ENCODE measurements around the gene PLEKHG4B.
A peak's percentile ranks its signal among the peaks of the same experiment; 100 is the strongest.

The PLEKHG4B gene

DNA sequence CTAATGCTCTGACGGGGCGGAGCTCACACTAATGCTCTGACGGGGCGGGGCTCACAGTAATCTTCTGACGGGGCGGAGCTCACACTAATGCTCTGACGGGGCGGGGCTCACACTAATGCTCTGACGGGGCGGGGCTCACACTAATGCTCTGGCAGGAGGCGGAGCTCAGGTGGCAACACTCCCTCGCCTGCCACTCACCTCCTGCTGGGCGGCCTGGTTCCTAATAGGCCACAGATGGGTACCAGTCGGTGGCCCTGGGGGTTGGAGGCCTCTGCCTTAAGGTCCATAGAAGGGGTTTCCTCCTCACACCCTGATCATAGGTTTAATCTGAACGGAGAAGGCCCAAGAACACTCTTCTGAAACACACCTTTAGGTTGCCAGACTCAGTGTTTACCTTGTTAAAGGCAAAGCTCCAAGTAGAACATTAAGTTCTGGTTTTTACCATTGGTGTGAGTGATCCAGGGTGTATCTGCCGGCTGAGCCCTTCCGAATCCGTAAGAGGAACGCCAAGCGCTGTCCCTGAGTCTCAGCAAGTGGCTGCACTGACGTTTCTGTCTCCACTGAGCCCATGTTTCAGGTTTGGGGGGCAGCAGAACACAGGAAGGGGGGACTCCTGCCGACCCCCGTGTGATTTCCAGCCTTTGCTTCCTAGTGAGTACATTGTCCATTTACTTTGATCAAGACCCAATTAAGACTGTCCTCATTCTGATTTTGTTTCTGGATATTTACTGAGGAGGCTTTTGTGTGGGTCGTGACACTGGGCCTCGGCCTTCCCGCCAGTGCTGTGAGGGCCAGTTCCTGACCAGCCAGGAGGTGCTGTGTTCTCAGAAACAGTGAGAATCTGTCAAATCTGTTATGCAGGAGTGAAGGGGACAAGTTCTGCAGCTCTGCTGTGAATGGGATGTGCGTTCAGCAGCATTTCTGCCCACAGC, 74.7 kb downstream of the PLEKHG4B start:
- TF ChIP-seq CTCF (conservative IDR thresholded peaks at IDR 0.05; ENCODE audit: low read depth, low read length) = no peak
- DNase-seq (ENCODE audit: low read depth) = no peak
- no peak overlapping the region for H3K4me3 ChIP-seq (ENCODE audit: low read length)

DNA sequence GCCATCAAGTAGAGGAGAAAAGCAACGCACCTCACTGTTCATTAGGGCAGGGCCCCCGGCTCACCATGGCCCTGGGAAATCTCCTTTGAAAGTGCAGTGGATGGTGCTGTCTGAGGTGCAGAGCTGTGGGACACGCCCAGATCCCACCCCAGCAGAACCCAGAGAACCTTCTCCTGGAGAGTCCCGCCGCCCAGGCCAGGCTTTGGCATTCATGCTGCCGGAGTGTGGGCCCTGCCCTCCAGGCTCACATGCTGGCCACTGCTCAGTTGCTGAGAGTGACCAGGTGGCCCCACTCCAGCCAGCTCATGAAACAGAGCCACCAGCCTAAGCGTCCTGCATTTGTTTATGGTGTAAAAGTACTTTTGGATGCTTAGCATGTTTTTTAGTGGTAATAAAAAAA, 75.5 kb downstream of the PLEKHG4B start:
- H3K4me3 ChIP-seq (ENCODE audit: low read length) = no peak overlapping the region
- no peak for TF ChIP-seq CTCF (conservative IDR thresholded peaks at IDR 0.05; ENCODE audit: low read depth, low read length)
- no peak for DNase-seq (ENCODE audit: low read depth)

DNA sequence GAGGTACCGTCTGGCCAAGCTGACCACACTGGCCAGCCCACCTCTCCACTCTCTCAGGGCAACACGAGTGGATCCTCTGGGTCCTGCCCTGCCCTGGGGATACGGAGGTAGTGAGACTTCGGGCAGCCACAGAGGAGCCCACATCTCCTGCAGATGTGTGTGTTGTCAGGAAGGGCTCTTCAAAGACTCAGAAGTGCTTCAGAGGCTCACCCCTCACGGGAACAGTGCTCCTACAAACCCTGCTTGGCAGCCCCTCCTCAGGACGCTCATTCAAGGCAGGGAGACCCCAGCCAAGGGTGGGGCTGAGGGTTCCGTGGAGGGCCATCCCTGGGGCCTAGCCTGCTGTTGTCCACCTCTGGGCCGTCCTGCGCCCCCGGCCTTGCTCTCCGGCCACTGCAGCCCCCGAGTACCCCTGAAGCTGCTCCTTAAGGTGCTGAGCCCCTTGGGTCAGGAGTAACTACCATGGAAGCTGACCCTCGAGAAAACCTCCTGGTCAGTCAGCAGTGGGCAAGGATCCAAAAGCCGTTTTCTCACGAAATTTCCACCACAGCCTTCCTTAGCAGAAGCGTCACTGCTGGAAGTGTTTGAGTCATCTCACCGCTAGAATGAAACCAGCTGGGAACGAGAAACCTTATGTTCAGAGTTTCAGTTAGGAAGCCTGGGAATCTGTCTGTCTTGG, 76.2 kb downstream of the PLEKHG4B start:
- DNase-seq (ENCODE audit: low read depth) = peak; percentile 16
- TF ChIP-seq CTCF (conservative IDR thresholded peaks at IDR 0.05; ENCODE audit: low read depth, low read length) = no peak
- H3K4me3 ChIP-seq (ENCODE audit: low read length) = no peak overlapping the region

DNA sequence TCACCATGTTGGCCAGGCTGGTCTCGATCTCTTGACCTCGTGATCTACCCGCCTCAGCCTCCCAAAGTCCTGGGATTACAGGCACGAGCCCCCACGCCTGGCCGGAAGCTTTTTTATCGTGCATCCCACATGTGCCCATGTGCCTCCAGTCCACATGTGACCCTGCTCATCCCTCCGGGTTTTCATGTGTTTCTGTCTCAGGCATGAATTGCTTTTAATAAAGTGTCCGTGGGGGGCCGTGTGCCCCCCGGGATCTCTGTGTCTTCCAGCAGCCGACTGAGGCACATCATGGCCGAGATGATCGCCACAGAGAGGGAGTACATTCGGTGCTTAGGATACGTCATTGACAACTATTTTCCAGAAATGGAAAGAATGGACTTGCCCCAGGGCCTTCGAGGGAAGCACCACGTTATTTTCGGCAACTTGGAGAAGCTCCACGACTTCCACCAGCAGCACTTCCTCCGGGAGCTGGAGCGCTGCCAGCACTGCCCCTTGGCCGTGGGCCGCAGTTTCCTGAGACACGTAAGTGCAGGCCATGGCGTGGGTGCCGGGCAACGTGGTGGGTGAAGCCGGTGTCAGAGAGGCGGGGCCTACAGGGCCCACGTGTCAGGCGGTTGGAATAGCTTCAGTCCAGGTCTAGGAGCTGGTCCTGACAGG, 77.2 kb downstream of the PLEKHG4B start:
- no peak overlapping the region for H3K4me3 ChIP-seq (ENCODE audit: low read length)
- DNase-seq (ENCODE audit: low read depth) = no peak
- TF ChIP-seq CTCF (conservative IDR thresholded peaks at IDR 0.05; ENCODE audit: low read depth, low read length) = no peak

DNA sequence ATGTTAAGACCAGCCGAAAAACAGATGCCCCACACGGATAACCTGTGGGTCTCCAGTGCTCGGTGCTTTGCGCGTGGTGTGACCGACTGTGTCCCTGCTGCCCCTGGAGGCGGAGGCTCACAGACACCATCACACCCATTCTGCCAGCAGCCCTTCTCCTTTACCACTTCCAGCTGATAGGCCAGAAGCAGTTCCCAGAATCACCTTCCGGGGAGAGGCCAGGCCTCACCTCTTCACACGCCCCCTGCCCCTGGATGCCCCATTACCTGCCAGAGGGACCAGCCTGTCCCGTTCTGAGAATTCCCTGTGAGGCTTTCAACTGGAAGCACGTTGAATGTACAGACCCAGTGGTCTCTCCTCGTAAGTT, 77.7 kb downstream of the PLEKHG4B start:
- no peak overlapping the region for H3K4me3 ChIP-seq (ENCODE audit: low read length)
- DNase-seq (ENCODE audit: low read depth) = no peak
- TF ChIP-seq CTCF (conservative IDR thresholded peaks at IDR 0.05; ENCODE audit: low read depth, low read length) = no peak

DNA sequence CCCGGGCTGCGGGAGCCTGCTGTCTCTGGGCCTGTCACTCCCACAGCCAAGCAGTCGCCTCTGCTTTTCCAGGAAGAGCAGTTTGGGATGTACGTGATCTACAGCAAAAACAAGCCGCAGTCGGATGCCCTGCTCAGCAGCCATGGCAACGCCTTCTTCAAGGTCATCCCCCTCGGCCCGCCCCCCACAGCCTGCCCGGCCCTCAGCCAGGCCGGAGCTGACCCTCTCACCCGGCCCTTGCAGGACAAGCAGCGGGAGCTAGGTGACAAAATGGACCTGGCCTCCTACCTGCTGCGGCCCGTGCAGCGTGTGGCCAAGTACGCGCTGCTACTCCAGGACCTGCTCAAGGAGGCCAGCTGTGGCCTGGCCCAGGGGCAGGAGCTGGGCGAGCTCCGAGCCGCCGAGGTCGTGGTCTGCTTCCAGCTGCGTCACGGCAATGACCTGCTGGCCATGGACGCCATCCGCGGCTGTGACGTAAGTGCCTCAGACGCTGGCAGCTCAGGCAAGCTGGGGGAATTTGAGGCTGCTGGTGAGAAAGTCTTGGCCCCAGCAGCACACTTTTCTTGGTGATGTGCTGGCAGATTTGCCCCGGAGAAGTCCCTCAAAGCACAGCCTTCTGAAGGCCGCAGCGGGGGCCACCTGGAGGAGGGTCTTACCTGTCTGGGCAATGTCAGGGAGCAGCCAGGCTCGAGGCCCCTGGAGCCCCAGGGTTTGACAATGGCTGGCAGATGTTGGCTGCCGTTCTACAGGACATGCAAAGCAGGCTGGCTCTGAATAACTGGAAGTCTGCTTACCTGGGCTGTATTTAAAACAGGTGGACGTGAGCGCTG, 79.2 kb downstream of the PLEKHG4B start:
- TF ChIP-seq CTCF (conservative IDR thresholded peaks at IDR 0.05; ENCODE audit: low read depth, low read length) = no peak
- H3K4me3 ChIP-seq (ENCODE audit: low read length) = no peak overlapping the region
- no peak for DNase-seq (ENCODE audit: low read depth)

Measured in retinal pigment epithelial cell (primary cell).